Gastrocnemius medialis (tissue), 4 donors: ENCODE measurements around the gene PHOX2A.

Source experiments
- CTCF ChIP-seq, 5 experiments: fragments of 450-650 bp in 3 of 5; fragments of 200-600 bp in 2 of 5; sonication (generic) in 2 of 5; IDR thresholded peaks in 4 of 5; conservative IDR thresholded peaks in 1 of 5; 1 replicate in 4 of 5; 2 replicates in 1 of 5; pipeline ENCODE4 v1.5.1; 2016 to 2019; ENCODE audit warnings: antibody characterized with exemption in 5 of 5, mild to moderate bottlenecking in 3 of 5, moderate library complexity in 3 of 5
- POLR2A ChIP-seq, 2 donors: fragments of 450-650 bp; IDR thresholded peaks; one replicate each; pipeline ENCODE4 v1.6.1; 2017; ENCODE audit warnings: antibody characterized with exemption in 2 of 2, mild to moderate bottlenecking in 2 of 2, moderate library complexity in 2 of 2

DNA sequence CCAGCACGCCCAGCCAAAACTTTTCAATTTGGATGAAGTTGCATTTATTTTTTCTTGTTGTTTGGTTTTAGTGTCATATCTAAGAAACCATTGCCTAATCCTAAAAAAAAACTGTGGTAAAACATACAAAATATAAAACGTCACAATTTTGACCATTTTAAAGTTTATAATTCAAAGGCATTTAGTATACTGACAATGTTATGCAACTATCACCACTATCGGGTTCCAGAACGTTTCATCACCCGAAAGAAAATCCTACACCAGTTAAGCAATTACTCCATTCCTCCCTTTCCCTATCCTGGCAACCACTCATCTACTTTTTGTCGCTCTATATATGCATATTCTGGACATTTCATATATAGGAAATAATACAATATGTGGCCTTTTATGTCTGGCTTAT is 30.5 kb upstream of the PHOX2A start:
- TF ChIP-seq CTCF (IDR thresholded peaks at IDR 0.05 in 4 of 5, conservative IDR thresholded peaks at IDR 0.05 in 1 of 5) (no peak), POLR2A (IDR thresholded peaks at IDR 0.05) (no peak)
